ENCODE results near the gene CYP27C1.

- TF ChIP-seq, protein P1, sequence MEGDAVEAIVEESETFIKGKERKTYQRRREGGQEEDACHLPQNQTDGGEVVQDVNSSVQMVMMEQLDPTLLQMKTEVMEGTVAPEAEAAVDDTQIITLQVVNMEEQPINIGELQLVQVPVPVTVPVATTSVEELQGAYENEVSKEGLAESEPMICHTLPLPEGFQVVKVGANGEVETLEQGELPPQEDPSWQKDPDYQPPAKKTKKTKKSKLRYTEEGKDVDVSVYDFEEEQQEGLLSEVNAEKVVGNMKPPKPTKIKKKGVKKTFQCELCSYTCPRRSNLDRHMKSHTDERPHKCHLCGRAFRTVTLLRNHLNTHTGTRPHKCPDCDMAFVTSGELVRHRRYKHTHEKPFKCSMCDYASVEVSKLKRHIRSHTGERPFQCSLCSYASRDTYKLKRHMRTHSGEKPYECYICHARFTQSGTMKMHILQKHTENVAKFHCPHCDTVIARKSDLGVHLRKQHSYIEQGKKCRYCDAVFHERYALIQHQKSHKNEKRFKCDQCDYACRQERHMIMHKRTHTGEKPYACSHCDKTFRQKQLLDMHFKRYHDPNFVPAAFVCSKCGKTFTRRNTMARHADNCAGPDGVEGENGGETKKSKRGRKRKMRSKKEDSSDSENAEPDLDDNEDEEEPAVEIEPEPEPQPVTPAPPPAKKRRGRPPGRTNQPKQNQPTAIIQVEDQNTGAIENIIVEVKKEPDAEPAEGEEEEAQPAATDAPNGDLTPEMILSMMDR (IDR thresholded peaks at IDR 0.05), result no peak
- TF ChIP-seq EZH2 (IDR thresholded peaks at IDR 0.05) (no peak), EZH2phosphoT487 (IDR thresholded peaks at IDR 0.05) (no peak)
These were observed 42.4 kb downstream of the CYP27C1 start for GRCh38 chr2:127177617-127178263.
